ENCODE data around the gene CDK14.

DNA sequence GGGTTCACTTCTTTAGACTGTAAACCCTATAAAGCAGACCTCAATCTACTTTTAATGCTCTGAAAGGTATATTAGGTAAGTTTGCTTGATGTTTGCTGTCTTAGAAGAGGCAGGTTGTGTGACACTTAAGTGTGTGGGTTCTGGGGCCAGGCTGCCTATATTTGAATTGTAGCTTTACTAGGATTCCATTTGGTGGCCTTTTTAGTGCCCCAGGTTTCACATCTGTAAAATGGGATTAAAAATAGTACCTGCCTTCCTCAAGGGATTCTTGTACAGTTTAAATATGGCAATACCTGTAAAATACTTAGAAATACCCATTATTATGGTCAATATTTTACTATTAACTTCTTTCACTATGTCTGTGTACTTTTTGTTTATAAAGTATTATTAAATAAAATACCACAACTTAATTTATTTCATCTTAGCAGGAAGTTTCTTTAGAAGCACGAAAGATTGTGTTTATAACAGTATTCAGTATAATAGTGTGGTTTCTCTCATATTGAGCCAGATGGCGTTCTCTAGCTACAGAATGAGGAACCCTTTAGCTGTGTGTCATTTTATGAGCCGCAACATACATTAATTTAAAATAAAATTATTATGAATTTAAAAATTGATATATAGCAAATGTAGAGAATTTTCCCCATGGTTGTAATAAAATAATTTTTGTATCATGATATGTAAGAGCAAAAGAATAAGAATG, 94.2 kb downstream of the CDK14 start:
- TF ChIP-seq, protein P1, sequence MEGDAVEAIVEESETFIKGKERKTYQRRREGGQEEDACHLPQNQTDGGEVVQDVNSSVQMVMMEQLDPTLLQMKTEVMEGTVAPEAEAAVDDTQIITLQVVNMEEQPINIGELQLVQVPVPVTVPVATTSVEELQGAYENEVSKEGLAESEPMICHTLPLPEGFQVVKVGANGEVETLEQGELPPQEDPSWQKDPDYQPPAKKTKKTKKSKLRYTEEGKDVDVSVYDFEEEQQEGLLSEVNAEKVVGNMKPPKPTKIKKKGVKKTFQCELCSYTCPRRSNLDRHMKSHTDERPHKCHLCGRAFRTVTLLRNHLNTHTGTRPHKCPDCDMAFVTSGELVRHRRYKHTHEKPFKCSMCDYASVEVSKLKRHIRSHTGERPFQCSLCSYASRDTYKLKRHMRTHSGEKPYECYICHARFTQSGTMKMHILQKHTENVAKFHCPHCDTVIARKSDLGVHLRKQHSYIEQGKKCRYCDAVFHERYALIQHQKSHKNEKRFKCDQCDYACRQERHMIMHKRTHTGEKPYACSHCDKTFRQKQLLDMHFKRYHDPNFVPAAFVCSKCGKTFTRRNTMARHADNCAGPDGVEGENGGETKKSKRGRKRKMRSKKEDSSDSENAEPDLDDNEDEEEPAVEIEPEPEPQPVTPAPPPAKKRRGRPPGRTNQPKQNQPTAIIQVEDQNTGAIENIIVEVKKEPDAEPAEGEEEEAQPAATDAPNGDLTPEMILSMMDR (IDR thresholded peaks at IDR 0.05): no peak
- TF ChIP-seq POLR2AphosphoS5 (IDR thresholded peaks at IDR 0.05): no peak
